HL-60 (cell line): Measurements from ENCODE around the gene ITGBL1.

Experiments
- DNase-seq, 2 experiments: peaks; one replicate each; pipeline ENCODE4 v3.0.0-alpha.2; 2010 to 2020; ENCODE audit warnings: low read depth in 1 of 2, low spot score in 1 of 2
- H3K27ac ChIP-seq: fragments of 250-450 bp; sonication (Bioruptor Pico); replicated peaks from 2 replicates; pipeline ENCODE4 v1.5.1; 2020; ENCODE audit warnings: mild to moderate bottlenecking, moderate library complexity
- H3K27me3 ChIP-seq: fragments of 250-450 bp; sonication (Bioruptor Pico); 2 replicates; pipeline ENCODE4 v1.5.1; 2021; ENCODE audit warnings: mild to moderate bottlenecking, moderate library complexity; ENCODE audit not compliant: insufficient read depth, poor library complexity, severe bottlenecking
- H3K4me3 ChIP-seq: replicated peaks from 2 replicates; pipeline ENCODE4 v1.5.1; 2011; ENCODE audit warnings: mild to moderate bottlenecking, control low read depth, low read length; ENCODE audit not compliant: insufficient read depth
- CTCF ChIP-seq: IDR thresholded peaks from one replicate; pipeline ENCODE4 v1.5.1; 2011; ENCODE audit warnings: low read length, control low read depth, inconsistent platforms; ENCODE audit not compliant: insufficient read depth
- GABPA ChIP-seq: IDR thresholded peaks from 2 replicates; pipeline ENCODE4 v1.6.1; 2012; ENCODE audit warnings: low read depth
- POLR2AphosphoS5 ChIP-seq: IDR thresholded peaks from 2 replicates; pipeline ENCODE4 v1.6.1; 2012; ENCODE audit warnings: low read depth
- REST ChIP-seq: IDR thresholded peaks from 2 replicates; pipeline ENCODE4 v1.6.1; 2012; ENCODE audit warnings: low read depth; ENCODE audit not compliant: insufficient replicate concordance
- SPI1 ChIP-seq: IDR thresholded peaks from 2 replicates; pipeline ENCODE4 v1.6.1; 2012; ENCODE audit warnings: low read depth, mild to moderate bottlenecking, borderline replicate concordance

Gene ITGBL1

GRCh38 chr13:101570410-101570809, 117.9 kb downstream of the ITGBL1 start:
- no peak overlapping the region for H3K4me3 ChIP-seq
- DNase-seq, result no peak
- no peak overlapping the region for H3K27ac ChIP-seq
- TF ChIP-seq REST (no peak), CTCF (no peak), POLR2AphosphoS5 (no peak), SPI1 (no peak), GABPA (no peak)
- no peaks in the 10 kb centered on the region for H3K27me3 ChIP-seq

- Histone ChIP-seq H3K4me3 (no peak overlapping the region), H3K27ac (no peak overlapping the region), H3K27me3 (no peaks in the 10 kb centered on the region)
- TF ChIP-seq POLR2AphosphoS5 (no peak), CTCF (no peak), GABPA (no peak), REST (no peak), SPI1 (no peak)
- DNase-seq, result no peak
These were observed 120.0 kb downstream of the ITGBL1 start for GRCh38 chr13:101572456-101572855.

GRCh38 chr13:101575581-101575980, 123.1 kb downstream of the ITGBL1 start:
- no peak for DNase-seq
- H3K27ac ChIP-seq, result no peak overlapping the region
- TF ChIP-seq POLR2AphosphoS5 (no peak), GABPA (no peak), CTCF (no peak), SPI1 (no peak), REST (no peak)

More at GRCh38 chr13:101575581-101575980, 123.1 kb downstream of the ITGBL1 start:
- no peak overlapping the region for H3K4me3 ChIP-seq
- H3K27me3 ChIP-seq, result no peaks in the 10 kb centered on the region
